ENCODE measurements around the gene MMS19. TPM values are rescaled to one million over a fixed set of nuclear protein-coding genes. Genes with fewer than 3 reads are reported as not detected.

MMS19 gene
- total RNA-seq, 1 experiment from 2014 or later, result 83.3 TPM

DNA sequence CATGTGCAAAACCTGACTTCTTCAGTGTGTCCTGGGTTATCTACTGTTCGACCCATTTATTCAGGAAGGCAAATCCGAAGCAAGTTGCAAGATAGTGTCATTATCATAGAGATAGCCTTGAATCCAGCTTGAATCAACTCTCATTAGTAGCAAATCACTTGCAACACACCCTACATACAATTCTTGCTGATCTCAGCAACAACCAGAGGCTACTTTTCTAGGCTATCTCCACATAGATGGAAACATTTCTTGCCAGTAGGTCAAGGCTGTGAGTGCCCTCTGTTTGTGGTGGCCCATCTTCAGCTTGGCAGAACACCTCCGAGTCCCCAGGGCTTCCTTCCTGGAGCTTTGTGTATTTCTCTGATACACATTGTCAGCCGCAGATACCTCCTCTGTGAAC lies 12.5 kb upstream of the MMS19 start:
- TF ChIP-seq POLR2AphosphoS5 (IDR thresholded peaks at IDR 0.05; ENCODE audit: low read depth, low read length), result no peak
- no peak for TF ChIP-seq TCF7L2 (IDR thresholded peaks at IDR 0.05; ENCODE audit: low read depth, low read length)
- TF ChIP-seq, protein P1, sequence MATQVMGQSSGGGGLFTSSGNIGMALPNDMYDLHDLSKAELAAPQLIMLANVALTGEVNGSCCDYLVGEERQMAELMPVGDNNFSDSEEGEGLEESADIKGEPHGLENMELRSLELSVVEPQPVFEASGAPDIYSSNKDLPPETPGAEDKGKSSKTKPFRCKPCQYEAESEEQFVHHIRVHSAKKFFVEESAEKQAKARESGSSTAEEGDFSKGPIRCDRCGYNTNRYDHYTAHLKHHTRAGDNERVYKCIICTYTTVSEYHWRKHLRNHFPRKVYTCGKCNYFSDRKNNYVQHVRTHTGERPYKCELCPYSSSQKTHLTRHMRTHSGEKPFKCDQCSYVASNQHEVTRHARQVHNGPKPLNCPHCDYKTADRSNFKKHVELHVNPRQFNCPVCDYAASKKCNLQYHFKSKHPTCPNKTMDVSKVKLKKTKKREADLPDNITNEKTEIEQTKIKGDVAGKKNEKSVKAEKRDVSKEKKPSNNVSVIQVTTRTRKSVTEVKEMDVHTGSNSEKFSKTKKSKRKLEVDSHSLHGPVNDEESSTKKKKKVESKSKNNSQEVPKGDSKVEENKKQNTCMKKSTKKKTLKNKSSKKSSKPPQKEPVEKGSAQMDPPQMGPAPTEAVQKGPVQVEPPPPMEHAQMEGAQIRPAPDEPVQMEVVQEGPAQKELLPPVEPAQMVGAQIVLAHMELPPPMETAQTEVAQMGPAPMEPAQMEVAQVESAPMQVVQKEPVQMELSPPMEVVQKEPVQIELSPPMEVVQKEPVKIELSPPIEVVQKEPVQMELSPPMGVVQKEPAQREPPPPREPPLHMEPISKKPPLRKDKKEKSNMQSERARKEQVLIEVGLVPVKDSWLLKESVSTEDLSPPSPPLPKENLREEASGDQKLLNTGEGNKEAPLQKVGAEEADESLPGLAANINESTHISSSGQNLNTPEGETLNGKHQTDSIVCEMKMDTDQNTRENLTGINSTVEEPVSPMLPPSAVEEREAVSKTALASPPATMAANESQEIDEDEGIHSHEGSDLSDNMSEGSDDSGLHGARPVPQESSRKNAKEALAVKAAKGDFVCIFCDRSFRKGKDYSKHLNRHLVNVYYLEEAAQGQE (IDR thresholded peaks at IDR 0.05; ENCODE audit: insufficient read depth in 1 of 2, low read depth in 2 of 2, low read length in 1 of 2), result no peak
- TF ChIP-seq, protein P2, sequence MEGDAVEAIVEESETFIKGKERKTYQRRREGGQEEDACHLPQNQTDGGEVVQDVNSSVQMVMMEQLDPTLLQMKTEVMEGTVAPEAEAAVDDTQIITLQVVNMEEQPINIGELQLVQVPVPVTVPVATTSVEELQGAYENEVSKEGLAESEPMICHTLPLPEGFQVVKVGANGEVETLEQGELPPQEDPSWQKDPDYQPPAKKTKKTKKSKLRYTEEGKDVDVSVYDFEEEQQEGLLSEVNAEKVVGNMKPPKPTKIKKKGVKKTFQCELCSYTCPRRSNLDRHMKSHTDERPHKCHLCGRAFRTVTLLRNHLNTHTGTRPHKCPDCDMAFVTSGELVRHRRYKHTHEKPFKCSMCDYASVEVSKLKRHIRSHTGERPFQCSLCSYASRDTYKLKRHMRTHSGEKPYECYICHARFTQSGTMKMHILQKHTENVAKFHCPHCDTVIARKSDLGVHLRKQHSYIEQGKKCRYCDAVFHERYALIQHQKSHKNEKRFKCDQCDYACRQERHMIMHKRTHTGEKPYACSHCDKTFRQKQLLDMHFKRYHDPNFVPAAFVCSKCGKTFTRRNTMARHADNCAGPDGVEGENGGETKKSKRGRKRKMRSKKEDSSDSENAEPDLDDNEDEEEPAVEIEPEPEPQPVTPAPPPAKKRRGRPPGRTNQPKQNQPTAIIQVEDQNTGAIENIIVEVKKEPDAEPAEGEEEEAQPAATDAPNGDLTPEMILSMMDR (IDR thresholded peaks at IDR 0.05), result no peak
- no peak for TF ChIP-seq SIN3A (IDR thresholded peaks at IDR 0.05; ENCODE audit: borderline replicate concordance, insufficient read depth, low read depth, low read length)
- DNase-seq (ENCODE audit: low read depth, low spot score) (no peak), ATAC-seq (no peak)
- H3K9me3 ChIP-seq (ENCODE audit: control insufficient read depth, insufficient read depth, low read depth, low read length), result no peaks in the 10 kb centered on the region
- no peak overlapping the region for H3K4me3 ChIP-seq (ENCODE audit: low read depth in 2 of 2, low read length in 2 of 2)
- no peaks in the 10 kb centered on the region for H3K36me3 ChIP-seq (ENCODE audit: control insufficient read depth, insufficient read depth, low read length)
- ChIA-PET POLR2A (interaction anchor here (1.4 kb wide), 1 partner anchor 11 kb away, joined by 3 read pairs; no protein-coding TSS in a partner anchor), CTCF (interaction anchor here (0.5 kb wide), 1 partner anchor 25 kb away, joined by 3 read pairs; no protein-coding TSS in a partner anchor)
- in situ Hi-C loops (cut with HindIII; ENCODE audit: low pct_unique_long_range_greater_than_20kb, low sequenced_read_pairs), result no loop called here
- intact Hi-C loops (cut with micrococcal nuclease; ENCODE audit: unreplicated experiment), result no loop called here
- H3K4me1 ChIP-seq (ENCODE audit: control insufficient read depth, insufficient read depth, low read length), result peaks cover 26% of the 10 kb centered on the region
- no peaks in the 10 kb centered on the region for H3K27me3 ChIP-seq (ENCODE audit: control insufficient read depth, insufficient read depth, low read length)
- no peak overlapping the region for H3K27ac ChIP-seq (ENCODE audit: low read length)
- no TSS peak for BruUV-seq (replicated peaks)

DNA sequence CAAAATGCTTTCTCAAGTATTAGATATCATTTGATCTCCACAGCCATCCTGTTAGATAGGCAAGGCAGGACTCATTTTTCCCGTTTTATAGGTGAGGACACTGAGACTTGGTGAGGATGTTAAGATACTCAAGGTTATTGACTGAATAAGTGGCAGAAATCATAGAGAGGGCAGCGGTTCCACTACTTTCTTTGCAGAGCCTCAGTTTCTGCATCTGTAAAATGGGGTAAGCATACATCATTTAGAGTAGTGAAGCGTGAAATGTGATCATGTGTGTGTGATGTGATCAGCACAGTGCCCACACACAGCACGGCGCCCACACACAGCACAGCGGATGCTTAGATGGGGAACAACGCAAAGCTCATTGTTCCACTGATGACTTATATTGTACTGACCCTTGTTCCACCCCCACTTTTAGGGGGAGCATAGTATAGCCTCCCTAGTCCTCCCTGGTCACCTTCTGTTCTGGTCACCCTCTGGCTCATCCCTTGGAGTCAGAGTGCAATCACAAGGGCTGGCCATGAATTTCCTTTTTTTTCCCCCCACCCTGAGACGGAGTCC lies 11.0 kb upstream of the MMS19 start:
- Histone ChIP-seq H3K4me1 (ENCODE audit: control insufficient read depth, insufficient read depth, low read length) (peaks cover 20% of the 10 kb centered on the region), H3K27ac (ENCODE audit: low read length) (no peak overlapping the region), H3K9me3 (ENCODE audit: control insufficient read depth, insufficient read depth, low read depth, low read length) (no peaks in the 10 kb centered on the region), H3K4me3 (ENCODE audit: low read depth in 2 of 2, low read length in 2 of 2) (no peak overlapping the region), H3K27me3 (ENCODE audit: control insufficient read depth, insufficient read depth, low read length) (no peaks in the 10 kb centered on the region), H3K36me3 (ENCODE audit: control insufficient read depth, insufficient read depth, low read length) (no peaks in the 10 kb centered on the region)
- ChIA-PET POLR2A (interaction anchor here (1.4 kb wide), 1 partner anchor 13 kb away, joined by 3 read pairs; no protein-coding TSS in a partner anchor), CTCF (no interaction called here)
- BruUV-seq (replicated peaks), result no TSS peak
- in situ Hi-C loops (cut with HindIII; ENCODE audit: low pct_unique_long_range_greater_than_20kb, low sequenced_read_pairs), result no loop called here
- TF ChIP-seq, protein P1 (IDR thresholded peaks at IDR 0.05; ENCODE audit: insufficient read depth in 1 of 2, low read depth in 2 of 2, low read length in 1 of 2), result no peak
- no peak for TF ChIP-seq SIN3A (IDR thresholded peaks at IDR 0.05; ENCODE audit: borderline replicate concordance, insufficient read depth, low read depth, low read length)
- TF ChIP-seq, protein P2 (IDR thresholded peaks at IDR 0.05), result no peak
- no peak for TF ChIP-seq TCF7L2 (IDR thresholded peaks at IDR 0.05; ENCODE audit: low read depth, low read length)
- TF ChIP-seq POLR2AphosphoS5 (IDR thresholded peaks at IDR 0.05; ENCODE audit: low read depth, low read length), result no peak
- no peak for ATAC-seq
- DNase-seq (ENCODE audit: low read depth, low spot score), result no peak
- intact Hi-C loops (cut with micrococcal nuclease; ENCODE audit: unreplicated experiment), result no loop called here

Measured in Panc1 (cell line).